Measurements from ENCODE around the gene IGF2BP2. TPM values are rescaled to one million over a fixed set of nuclear protein-coding genes. Genes with fewer than 3 reads are reported as not detected.
"Not testable (repeated sequence)": the region's sequence is repeated elsewhere in the genome, so short reads cannot be mapped to it uniquely, and the experiment has no call there.

The IGF2BP2 gene
- total RNA-seq, 4 donors from 2014 or later = 29.3 to 49.8 (median 41.8) TPM

- H3K9me3 ChIP-seq = peaks cover 0 to 23% (median 5%) of the 10 kb centered on the region in 4 donors
- 84 to 90% methylated on average over 3 of the region's 3 CpGs for WGBS, 2 donors
- H3K27me3 ChIP-seq = no peaks in the 10 kb centered on the region
- no peak overlapping the region for H3K27ac ChIP-seq
- no peak overlapping the region for H3K4me3 ChIP-seq
- no peaks in the 10 kb centered on the region for H3K36me3 ChIP-seq
- TF ChIP-seq, protein P1, sequence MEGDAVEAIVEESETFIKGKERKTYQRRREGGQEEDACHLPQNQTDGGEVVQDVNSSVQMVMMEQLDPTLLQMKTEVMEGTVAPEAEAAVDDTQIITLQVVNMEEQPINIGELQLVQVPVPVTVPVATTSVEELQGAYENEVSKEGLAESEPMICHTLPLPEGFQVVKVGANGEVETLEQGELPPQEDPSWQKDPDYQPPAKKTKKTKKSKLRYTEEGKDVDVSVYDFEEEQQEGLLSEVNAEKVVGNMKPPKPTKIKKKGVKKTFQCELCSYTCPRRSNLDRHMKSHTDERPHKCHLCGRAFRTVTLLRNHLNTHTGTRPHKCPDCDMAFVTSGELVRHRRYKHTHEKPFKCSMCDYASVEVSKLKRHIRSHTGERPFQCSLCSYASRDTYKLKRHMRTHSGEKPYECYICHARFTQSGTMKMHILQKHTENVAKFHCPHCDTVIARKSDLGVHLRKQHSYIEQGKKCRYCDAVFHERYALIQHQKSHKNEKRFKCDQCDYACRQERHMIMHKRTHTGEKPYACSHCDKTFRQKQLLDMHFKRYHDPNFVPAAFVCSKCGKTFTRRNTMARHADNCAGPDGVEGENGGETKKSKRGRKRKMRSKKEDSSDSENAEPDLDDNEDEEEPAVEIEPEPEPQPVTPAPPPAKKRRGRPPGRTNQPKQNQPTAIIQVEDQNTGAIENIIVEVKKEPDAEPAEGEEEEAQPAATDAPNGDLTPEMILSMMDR (IDR thresholded peaks at IDR 0.05) = no peak
- no peak for TF ChIP-seq EP300 (IDR thresholded peaks at IDR 0.05)
- no peak for TF ChIP-seq POLR2A (IDR thresholded peaks at IDR 0.05)
- DNase-seq (ENCODE audit: low spot score in 2 of 2) = no peak
- no peaks in the 10 kb centered on the region for H3K4me1 ChIP-seq
Measured at GRCh38 chr3:185857208-185857607, 32.4 kb upstream of the IGF2BP2 start.

DNA sequence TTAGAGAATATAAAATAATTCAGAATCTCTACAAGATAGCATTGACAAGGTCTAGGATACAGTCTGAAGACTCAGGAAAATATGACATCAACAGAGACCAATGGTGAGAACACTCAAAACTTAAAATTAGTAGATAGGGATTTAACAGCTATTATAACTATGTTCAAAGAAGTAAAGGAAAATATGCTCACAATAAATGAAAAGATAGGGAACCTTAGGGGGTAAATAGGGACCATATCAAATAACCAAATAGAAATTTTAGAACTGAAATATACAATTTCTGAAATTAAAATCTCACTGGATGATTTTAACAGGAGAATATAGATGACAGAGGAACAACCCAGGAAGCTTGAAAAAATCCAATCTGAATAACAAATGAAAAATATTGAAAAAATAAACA, 31.8 kb upstream of the IGF2BP2 start:
- no peaks in the 10 kb centered on the region for H3K36me3 ChIP-seq
- no peaks in the 10 kb centered on the region for H3K4me1 ChIP-seq
- H3K9me3 ChIP-seq = peaks cover 0 to 23% (median 5%) of the 10 kb centered on the region in 4 donors
- TF ChIP-seq EP300 (IDR thresholded peaks at IDR 0.05) (no peak), POLR2A (IDR thresholded peaks at IDR 0.05) (no peak)
- TF ChIP-seq, protein P1 (IDR thresholded peaks at IDR 0.05) = no peak
- H3K4me3 ChIP-seq = no peak overlapping the region
- H3K27me3 ChIP-seq = no peaks in the 10 kb centered on the region
- H3K27ac ChIP-seq = no peak overlapping the region
- DNase-seq (ENCODE audit: low spot score in 2 of 2) = no peak

DNA sequence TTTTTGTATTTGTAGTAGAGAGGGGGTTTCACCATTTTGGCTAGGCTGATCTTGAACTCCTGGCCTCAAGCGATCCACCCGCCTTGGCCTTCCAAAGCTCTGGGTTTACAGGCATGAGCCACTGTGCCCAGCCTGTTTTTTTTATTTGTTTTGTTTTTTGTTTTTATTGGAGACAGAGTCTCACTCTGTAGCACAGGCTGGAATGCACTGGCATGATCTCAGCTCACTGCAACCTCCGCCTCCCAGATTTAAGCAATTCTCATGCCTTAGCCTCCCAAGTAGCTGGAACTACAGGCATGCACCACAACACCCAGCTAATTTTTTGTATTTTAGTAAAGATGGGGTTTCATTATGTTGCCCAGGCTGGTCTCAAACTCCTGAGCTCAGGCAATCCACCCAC, 28.9 kb upstream of the IGF2BP2 start:
- not testable (repeated sequence) for H3K36me3 ChIP-seq; H3K27ac ChIP-seq; DNase-seq (ENCODE audit: low spot score in 2 of 2); H3K4me1 ChIP-seq; H3K27me3 ChIP-seq; H3K4me3 ChIP-seq
- 70 to 78% methylated on average over 3 of the region's 3 CpGs for WGBS, 2 donors
- peaks cover 0 to 23% (median 5%) of the 10 kb centered on the region in 4 donors for H3K9me3 ChIP-seq

- Histone ChIP-seq H3K4me3 (no peak overlapping the region), H3K27ac (no peak overlapping the region), H3K9me3 (peaks cover 0 to 23% (median 5%) of the 10 kb centered on the region in 4 donors), H3K36me3 (no peaks in the 10 kb centered on the region), H3K27me3 (no peaks in the 10 kb centered on the region), H3K4me1 (no peaks in the 10 kb centered on the region)
- 83 to 84% methylated on average over 4 of the region's 4 CpGs for WGBS, 2 donors
- TF ChIP-seq POLR2A (IDR thresholded peaks at IDR 0.05) (no peak), EP300 (IDR thresholded peaks at IDR 0.05) (no peak)
- TF ChIP-seq, protein P1 (IDR thresholded peaks at IDR 0.05) = no peak
- DNase-seq (ENCODE audit: low spot score in 2 of 2) = no peak
Measured at GRCh38 chr3:185852635-185853034, 27.8 kb upstream of the IGF2BP2 start.

DNA sequence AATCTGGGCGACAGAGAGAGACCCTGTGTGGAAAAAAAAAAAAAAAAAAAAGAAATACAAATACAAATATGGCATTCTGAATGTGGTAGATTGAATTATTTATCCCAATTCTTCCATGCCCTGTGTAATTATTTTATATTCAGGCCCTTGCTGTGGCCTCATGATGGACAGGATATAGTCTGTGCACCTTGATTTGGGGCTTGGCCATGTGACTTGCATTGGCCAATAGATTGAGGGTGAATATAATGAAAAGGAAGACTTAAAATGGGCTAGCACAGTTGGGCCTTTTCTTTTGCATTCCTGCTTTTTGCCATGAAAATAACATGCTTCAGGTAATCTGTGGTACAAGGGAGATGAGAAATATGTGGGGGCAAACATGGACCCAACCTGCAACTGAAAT, 27.1 kb upstream of the IGF2BP2 start:
- DNase-seq (ENCODE audit: low spot score in 2 of 2) = no peak
- Histone ChIP-seq H3K36me3 (no peaks in the 10 kb centered on the region), H3K4me1 (no peaks in the 10 kb centered on the region), H3K27ac (no peak overlapping the region), H3K4me3 (no peak overlapping the region), H3K9me3 (peaks cover 0 to 17% (median 5%) of the 10 kb centered on the region in 4 donors), H3K27me3 (no peaks in the 10 kb centered on the region)
- TF ChIP-seq POLR2A (IDR thresholded peaks at IDR 0.05) (no peak), EP300 (IDR thresholded peaks at IDR 0.05) (no peak)
- TF ChIP-seq, protein P1 (IDR thresholded peaks at IDR 0.05) = no peak
- 84 to 90% methylated on average over 1 of the region's 1 CpG for whole genome bisulfite sequencing, 2 donors

DNA sequence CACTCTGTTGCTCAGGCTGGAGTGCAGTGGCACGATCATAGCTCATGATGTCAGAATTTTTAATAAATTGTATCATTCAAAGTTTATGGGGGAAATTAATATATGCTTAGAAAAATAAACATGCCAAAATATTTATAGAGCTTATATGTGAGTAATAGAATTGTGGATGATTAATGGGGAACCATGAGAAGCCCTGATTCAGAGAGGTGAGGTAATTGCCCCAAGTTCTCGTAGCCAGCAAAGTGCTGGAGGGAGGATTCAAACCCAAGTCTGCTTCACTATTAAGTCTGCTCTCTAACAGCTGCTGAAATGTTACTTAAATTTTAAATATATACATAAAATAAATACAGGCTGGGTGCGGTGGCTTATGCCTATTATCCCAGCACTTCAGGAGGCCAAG, 26.2 kb upstream of the IGF2BP2 start:
- no peaks in the 10 kb centered on the region for H3K27me3 ChIP-seq
- no peaks in the 10 kb centered on the region for H3K4me1 ChIP-seq
- H3K36me3 ChIP-seq = no peaks in the 10 kb centered on the region
- H3K4me3 ChIP-seq = no peak overlapping the region
- H3K27ac ChIP-seq = no peak overlapping the region
- no peak for DNase-seq (ENCODE audit: low spot score in 2 of 2)
- TF ChIP-seq POLR2A (IDR thresholded peaks at IDR 0.05) (no peak), EP300 (IDR thresholded peaks at IDR 0.05) (no peak)
- TF ChIP-seq, protein P1 (IDR thresholded peaks at IDR 0.05) = no peak
- WGBS, 2 donors = 81 to 84% methylated on average over 3 of the region's 3 CpGs
- peaks cover 0 to 8% (median 0%) of the 10 kb centered on the region in 4 donors for H3K9me3 ChIP-seq
